ENCODE measurements around the gene PAFAH1B1. TPM values are rescaled to one million over a fixed set of nuclear protein-coding genes. Genes with fewer than 3 reads are reported as not detected.

Gene PAFAH1B1
- polyA plus RNA-seq, 1 donor (not counting 4 experiments of a cell fraction or from before 2014, with no cell fraction given), result 119 TPM

DNA sequence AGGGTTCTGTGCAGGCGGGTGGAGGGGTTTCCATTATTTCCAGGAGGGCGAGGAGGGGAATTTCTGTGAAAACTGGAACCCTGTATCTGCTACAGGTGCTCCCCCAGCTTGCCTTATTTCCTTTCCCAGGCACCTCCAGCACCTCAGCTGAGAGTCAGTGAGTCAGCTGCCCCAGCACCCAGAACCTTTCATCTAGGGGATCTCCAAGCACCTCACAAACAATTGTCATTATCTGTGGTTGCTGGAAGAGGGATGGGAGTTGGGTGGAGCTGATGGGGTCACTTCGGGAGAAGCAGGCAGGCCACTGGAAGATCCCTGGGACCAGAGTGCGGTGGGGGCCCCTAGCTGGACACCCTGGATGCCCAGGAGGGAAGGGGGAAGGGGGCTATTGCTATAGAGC lies 128.1 kb downstream of the PAFAH1B1 start:
- Histone ChIP-seq H3K27ac (ENCODE audit: control insufficient read depth, insufficient read depth, low read length) (no peak overlapping the region), H2AFZ (ENCODE audit: control insufficient read depth, low read length) (no peak overlapping the region), H3K4me2 (ENCODE audit: control insufficient read depth, extremely low read depth, insufficient read depth, low read depth, low read length) (no peak overlapping the region), H3K9ac (ENCODE audit: control insufficient read depth, extremely low read depth, insufficient read depth, low read length) (no peak overlapping the region), H3K79me2 (ENCODE audit: control insufficient read depth, insufficient read depth, low read length) (no peaks in the 10 kb centered on the region), H3K9me3 (ENCODE audit: control insufficient read depth, low read depth, low read length) (no peaks in the 10 kb centered on the region), H3K9me1 (ENCODE audit: control insufficient read depth, extremely low read depth, insufficient read depth, low read length) (no peaks in the 10 kb centered on the region), H3K27me3 (ENCODE audit: control insufficient read depth, extremely low read depth, insufficient read depth, low read length) (peaks cover 22% of the 10 kb centered on the region), H4K20me1 (ENCODE audit: control insufficient read depth, extremely low read depth, insufficient read depth, low read length) (no peaks in the 10 kb centered on the region), H3K36me3 (ENCODE audit: control insufficient read depth in 2 of 2, extremely low read depth in 1 of 2, insufficient read depth in 2 of 2, low read length in 2 of 2) (no peaks in the 10 kb centered on the region), H3K4me3 (ENCODE audit: control insufficient read depth in 2 of 3, extremely low read depth in 1 of 3, insufficient read depth in 2 of 3, low read depth in 1 of 3, low read length in 3 of 3) (no peak overlapping the region), H3K4me1 (ENCODE audit: control insufficient read depth, extremely low read depth, insufficient read depth, low read length) (no peaks in the 10 kb centered on the region)
- dilution Hi-C loops (cut with MboI; ENCODE audit: extremely low pct_ligation_motif_present, low sequenced_read_pairs), result no loop called here
- TF ChIP-seq, protein P1, sequence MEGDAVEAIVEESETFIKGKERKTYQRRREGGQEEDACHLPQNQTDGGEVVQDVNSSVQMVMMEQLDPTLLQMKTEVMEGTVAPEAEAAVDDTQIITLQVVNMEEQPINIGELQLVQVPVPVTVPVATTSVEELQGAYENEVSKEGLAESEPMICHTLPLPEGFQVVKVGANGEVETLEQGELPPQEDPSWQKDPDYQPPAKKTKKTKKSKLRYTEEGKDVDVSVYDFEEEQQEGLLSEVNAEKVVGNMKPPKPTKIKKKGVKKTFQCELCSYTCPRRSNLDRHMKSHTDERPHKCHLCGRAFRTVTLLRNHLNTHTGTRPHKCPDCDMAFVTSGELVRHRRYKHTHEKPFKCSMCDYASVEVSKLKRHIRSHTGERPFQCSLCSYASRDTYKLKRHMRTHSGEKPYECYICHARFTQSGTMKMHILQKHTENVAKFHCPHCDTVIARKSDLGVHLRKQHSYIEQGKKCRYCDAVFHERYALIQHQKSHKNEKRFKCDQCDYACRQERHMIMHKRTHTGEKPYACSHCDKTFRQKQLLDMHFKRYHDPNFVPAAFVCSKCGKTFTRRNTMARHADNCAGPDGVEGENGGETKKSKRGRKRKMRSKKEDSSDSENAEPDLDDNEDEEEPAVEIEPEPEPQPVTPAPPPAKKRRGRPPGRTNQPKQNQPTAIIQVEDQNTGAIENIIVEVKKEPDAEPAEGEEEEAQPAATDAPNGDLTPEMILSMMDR (optimal IDR thresholded peaks at IDR 0.05 in 1 of 3, IDR thresholded peaks at IDR 0.05 in 1 of 3, conservative IDR thresholded peaks at IDR 0.05 in 1 of 3; ENCODE audit: extremely low read depth in 1 of 3, insufficient read depth in 2 of 3, low read length in 3 of 3), result no peak
- TF ChIP-seq EZH2 (IDR thresholded peaks at IDR 0.05; ENCODE audit: low read length), result no peak
- FAIRE-seq (no peak), DNase-seq (ENCODE audit: low read depth, low spot score) (no peak)

DNA sequence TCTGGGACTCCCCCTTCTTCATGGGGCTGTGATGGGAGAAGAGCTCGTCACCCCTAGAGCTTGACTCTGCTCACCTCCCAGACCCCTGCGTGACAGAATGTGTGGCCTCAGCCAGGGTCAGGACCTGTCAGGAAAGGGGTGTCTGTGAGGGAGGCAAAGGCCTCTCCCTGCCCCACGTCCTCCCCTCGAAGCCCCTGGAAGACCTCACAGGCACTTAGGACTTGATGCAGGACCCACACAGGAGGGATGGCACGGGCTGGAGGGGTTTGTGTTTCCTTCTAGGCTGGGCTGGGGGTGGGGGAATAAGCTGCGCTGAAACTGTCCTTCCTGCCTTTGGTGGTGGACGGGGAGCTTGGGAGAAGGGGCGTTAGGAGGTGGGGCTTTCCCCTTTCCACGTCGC lies 129.2 kb downstream of the PAFAH1B1 start:
- dilution Hi-C loops (cut with MboI; ENCODE audit: extremely low pct_ligation_motif_present, low sequenced_read_pairs), result no loop called here
- TF ChIP-seq, protein P1 (optimal IDR thresholded peaks at IDR 0.05 in 1 of 3, IDR thresholded peaks at IDR 0.05 in 1 of 3, conservative IDR thresholded peaks at IDR 0.05 in 1 of 3; ENCODE audit: extremely low read depth in 1 of 3, insufficient read depth in 2 of 3, low read length in 3 of 3), result no peak
- no peak for TF ChIP-seq EZH2 (IDR thresholded peaks at IDR 0.05; ENCODE audit: low read length)
- Histone ChIP-seq H3K4me3 (ENCODE audit: control insufficient read depth in 2 of 3, extremely low read depth in 1 of 3, insufficient read depth in 2 of 3, low read depth in 1 of 3, low read length in 3 of 3) (no peak overlapping the region), H4K20me1 (ENCODE audit: control insufficient read depth, extremely low read depth, insufficient read depth, low read length) (no peaks in the 10 kb centered on the region), H3K27me3 (ENCODE audit: control insufficient read depth, extremely low read depth, insufficient read depth, low read length) (peaks cover 22% of the 10 kb centered on the region), H3K9me1 (ENCODE audit: control insufficient read depth, extremely low read depth, insufficient read depth, low read length) (no peaks in the 10 kb centered on the region), H3K36me3 (ENCODE audit: control insufficient read depth in 2 of 2, extremely low read depth in 1 of 2, insufficient read depth in 2 of 2, low read length in 2 of 2) (no peaks in the 10 kb centered on the region), H3K9me3 (ENCODE audit: control insufficient read depth, low read depth, low read length) (no peaks in the 10 kb centered on the region), H3K79me2 (ENCODE audit: control insufficient read depth, insufficient read depth, low read length) (no peaks in the 10 kb centered on the region), H3K9ac (ENCODE audit: control insufficient read depth, extremely low read depth, insufficient read depth, low read length) (no peak overlapping the region), H2AFZ (ENCODE audit: control insufficient read depth, low read length) (no peak overlapping the region), H3K4me1 (ENCODE audit: control insufficient read depth, extremely low read depth, insufficient read depth, low read length) (no peaks in the 10 kb centered on the region), H3K4me2 (ENCODE audit: control insufficient read depth, extremely low read depth, insufficient read depth, low read depth, low read length) (no peak overlapping the region), H3K27ac (ENCODE audit: control insufficient read depth, insufficient read depth, low read length) (no peak overlapping the region)
- DNase-seq (ENCODE audit: low read depth, low spot score) (no peak), FAIRE-seq (no peak)
